OCI-LY3 (cell line): ENCODE results near the gene DIO3.

Experiments used
- H2AFZ ChIP-seq: fragments of 200-600, 300-600 bp; shearing (Covaris generic); 2 replicates; pipeline ENCODE4 v1.6.0; 2014; ENCODE audit warnings: antibody characterized with exemption, low read depth, low read length
- H3K27ac ChIP-seq: fragments of 200-600, 300-600 bp; sonication (generic); 2 replicates; pipeline ENCODE4 v1.5.1; 2014; ENCODE audit warnings: mild to moderate bottlenecking, low read length, moderate library complexity, mixed read lengths
- H3K27me3 ChIP-seq: fragments of 200-600, 300-600 bp; sonication (generic); 2 replicates; pipeline ENCODE4 v1.6.1; 2014; ENCODE audit warnings: low read depth, low read length, mixed read lengths
- H3K36me3 ChIP-seq: fragments of 200-600, 300-600 bp; sonication (generic); replicated peaks from 2 replicates; pipeline ENCODE3; 2014; ENCODE audit warnings: low read depth, low read length, mixed read lengths
- H3K4me1 ChIP-seq: fragments of 300-600, 200-600 bp; sonication (generic); 2 replicates; pipeline ENCODE4 v1.6.1; 2014; ENCODE audit warnings: low read length, mixed read lengths
- H3K4me2 ChIP-seq: fragments of 200-600, 300-600 bp; sonication (generic); 2 replicates; pipeline ENCODE4 v1.6.1; 2014; ENCODE audit warnings: low read length, mixed read lengths
- H3K4me3 ChIP-seq: fragments of 300-600, 200-600 bp; sonication (generic); 2 replicates; pipeline ENCODE4 v1.5.1; 2014; ENCODE audit warnings: antibody characterized with exemption, mild to moderate bottlenecking, low read length, moderate library complexity
- H3K79me2 ChIP-seq: fragments of 300-600, 200-600 bp; shearing (Covaris generic); 2 replicates; pipeline ENCODE4 v1.6.1; 2014; ENCODE audit warnings: mild to moderate bottlenecking, low read length, mixed read lengths
- H3K9ac ChIP-seq: fragments of 300-600, 200-600 bp; shearing (Covaris generic); 2 replicates; pipeline ENCODE4 v1.6.0; 2014; ENCODE audit warnings: mild to moderate bottlenecking, low read length, moderate library complexity
- H3K9me3 ChIP-seq: fragments of 200-600, 300-600 bp; shearing (Covaris generic); 2 replicates; pipeline ENCODE4 v1.6.1; 2014; ENCODE audit warnings: low read length, mixed read lengths; ENCODE audit not compliant: insufficient read depth
- H4K20me1 ChIP-seq: fragments of 200-600, 300-600 bp; sonication (generic); 2 replicates; pipeline ENCODE4 v1.6.1; 2016; ENCODE audit warnings: low read length, mixed read lengths; ENCODE audit not compliant: insufficient read depth
- EZH2phosphoT487 ChIP-seq: fragments of 200-600 bp; shearing (Covaris generic); IDR thresholded peaks from 2 replicates; pipeline ENCODE4 v1.6.1; 2018; ENCODE audit warnings: antibody characterized with exemption, mixed run types, low read depth
- TF ChIP-seq, protein P1 (sequence below): fragments of 200-600, 300-600 bp; sonication (generic); IDR thresholded peaks from 2 replicates; pipeline ENCODE4 v1.5.1; 2014; ENCODE audit warnings: antibody characterized with exemption, low read length, low read depth

DIO3 gene

GRCh38 chr14:101577221-101577909, 16.1 kb downstream of the DIO3 start:
- Histone ChIP-seq H3K36me3 (no peaks in the 10 kb centered on the region), H3K4me1 (no peaks in the 10 kb centered on the region), H3K79me2 (no peaks in the 10 kb centered on the region), H3K4me2 (no peak overlapping the region), H4K20me1 (no peaks in the 10 kb centered on the region), H3K4me3 (no peak overlapping the region), H3K27ac (no peak overlapping the region), H2AFZ (no peak overlapping the region), H3K27me3 (0 out of 2 replicates have a peak, but pooled peaks cover 9% of the 10 kb centered on the region), H3K9ac (no peak overlapping the region), H3K9me3 (no peaks in the 10 kb centered on the region)
- TF ChIP-seq, protein P1, sequence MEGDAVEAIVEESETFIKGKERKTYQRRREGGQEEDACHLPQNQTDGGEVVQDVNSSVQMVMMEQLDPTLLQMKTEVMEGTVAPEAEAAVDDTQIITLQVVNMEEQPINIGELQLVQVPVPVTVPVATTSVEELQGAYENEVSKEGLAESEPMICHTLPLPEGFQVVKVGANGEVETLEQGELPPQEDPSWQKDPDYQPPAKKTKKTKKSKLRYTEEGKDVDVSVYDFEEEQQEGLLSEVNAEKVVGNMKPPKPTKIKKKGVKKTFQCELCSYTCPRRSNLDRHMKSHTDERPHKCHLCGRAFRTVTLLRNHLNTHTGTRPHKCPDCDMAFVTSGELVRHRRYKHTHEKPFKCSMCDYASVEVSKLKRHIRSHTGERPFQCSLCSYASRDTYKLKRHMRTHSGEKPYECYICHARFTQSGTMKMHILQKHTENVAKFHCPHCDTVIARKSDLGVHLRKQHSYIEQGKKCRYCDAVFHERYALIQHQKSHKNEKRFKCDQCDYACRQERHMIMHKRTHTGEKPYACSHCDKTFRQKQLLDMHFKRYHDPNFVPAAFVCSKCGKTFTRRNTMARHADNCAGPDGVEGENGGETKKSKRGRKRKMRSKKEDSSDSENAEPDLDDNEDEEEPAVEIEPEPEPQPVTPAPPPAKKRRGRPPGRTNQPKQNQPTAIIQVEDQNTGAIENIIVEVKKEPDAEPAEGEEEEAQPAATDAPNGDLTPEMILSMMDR: no peak
- no peak for TF ChIP-seq EZH2phosphoT487

GRCh38 chr14:101578489-101578888, 17.2 kb downstream of the DIO3 start:
- 0 out of 2 replicates have a peak, but pooled peaks cover 9% of the 10 kb centered on the region for H3K27me3 ChIP-seq
- H4K20me1 ChIP-seq: no peaks in the 10 kb centered on the region
- H3K9me3 ChIP-seq: no peaks in the 10 kb centered on the region
- no peaks in the 10 kb centered on the region for H3K36me3 ChIP-seq
- no peak overlapping the region for H3K4me2 ChIP-seq
- no peak for TF ChIP-seq EZH2phosphoT487
- TF ChIP-seq, protein P1: no peak
- H3K4me3 ChIP-seq: no peak overlapping the region
- no peak overlapping the region for H3K9ac ChIP-seq
- no peaks in the 10 kb centered on the region for H3K79me2 ChIP-seq
- H3K4me1 ChIP-seq: no peaks in the 10 kb centered on the region
- no peak overlapping the region for H3K27ac ChIP-seq
- no peak overlapping the region for H2AFZ ChIP-seq

DNA sequence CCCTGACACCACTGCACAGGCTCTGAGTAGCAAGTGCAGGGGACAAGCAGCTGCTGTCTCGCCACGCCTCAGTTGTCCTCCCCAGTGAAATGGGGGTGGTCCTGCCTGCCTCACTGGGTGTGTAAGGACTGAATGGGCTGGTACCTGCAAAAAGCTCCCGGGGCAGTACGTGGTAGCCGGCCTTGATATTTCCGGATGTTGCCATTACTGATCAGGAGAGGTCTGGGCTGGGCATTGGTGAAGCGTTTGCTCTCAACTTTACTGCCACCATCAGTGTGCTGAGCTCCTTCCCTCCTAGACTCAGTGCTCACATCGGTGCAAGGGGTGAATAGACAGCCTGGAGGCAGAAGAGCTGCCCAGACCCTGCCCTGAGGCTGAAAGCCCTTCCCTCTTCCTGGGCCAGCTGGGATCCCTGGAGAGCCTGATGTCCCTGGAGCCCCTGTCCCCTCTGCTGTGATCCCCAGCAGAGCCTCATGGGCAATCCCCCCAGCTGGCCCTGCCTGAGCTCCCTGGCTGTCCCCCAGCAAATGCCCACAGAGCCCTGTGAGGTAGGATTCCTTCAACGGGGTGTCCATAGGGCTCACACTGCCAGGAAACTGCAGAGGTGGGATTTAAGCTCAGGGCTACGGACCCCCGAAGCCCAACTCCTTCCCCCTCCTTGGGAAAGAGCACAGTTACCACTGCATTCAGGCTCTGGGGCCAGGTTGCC, 18.2 kb downstream of the DIO3 start:
- Histone ChIP-seq H3K27me3 (0 out of 2 replicates have a peak, but pooled peaks cover 9% of the 10 kb centered on the region), H3K79me2 (no peaks in the 10 kb centered on the region), H3K4me2 (no peak overlapping the region), H3K4me3 (no peak overlapping the region), H3K4me1 (no peaks in the 10 kb centered on the region), H3K27ac (no peak overlapping the region), H4K20me1 (no peaks in the 10 kb centered on the region), H3K36me3 (no peaks in the 10 kb centered on the region), H3K9ac (no peak overlapping the region), H2AFZ (no peak overlapping the region), H3K9me3 (no peaks in the 10 kb centered on the region)
- TF ChIP-seq, protein P1: no peak
- TF ChIP-seq EZH2phosphoT487: no peak

DNA sequence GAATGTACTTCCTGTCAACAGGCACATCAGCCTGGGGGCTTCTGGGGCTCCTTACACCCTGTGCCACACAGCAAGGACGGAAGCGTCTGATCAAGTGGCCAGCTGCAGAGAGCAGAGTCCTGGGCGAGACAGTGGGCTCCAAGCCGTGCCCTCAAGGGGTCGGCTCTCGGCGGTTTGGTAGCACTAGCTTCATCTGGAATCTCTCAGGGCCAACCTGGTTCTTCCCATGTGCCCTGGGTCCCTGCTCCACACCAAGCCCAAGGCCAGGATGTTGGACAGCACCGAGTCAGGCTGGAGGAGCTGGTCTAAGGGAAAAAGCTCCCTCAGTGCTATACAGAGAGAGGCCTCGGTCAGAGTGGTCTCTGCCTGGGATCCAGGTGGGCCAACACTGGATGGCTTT, 20.5 kb downstream of the DIO3 start:
- H4K20me1 ChIP-seq: no peaks in the 10 kb centered on the region
- no peak overlapping the region for H3K9ac ChIP-seq
- 0 out of 2 replicates have a peak, but pooled peaks cover 9% of the 10 kb centered on the region for H3K27me3 ChIP-seq
- no peak overlapping the region for H2AFZ ChIP-seq
- H3K27ac ChIP-seq: no peak overlapping the region
- no peak overlapping the region for H3K4me2 ChIP-seq
- no peaks in the 10 kb centered on the region for H3K79me2 ChIP-seq
- no peaks in the 10 kb centered on the region for H3K9me3 ChIP-seq
- no peaks in the 10 kb centered on the region for H3K36me3 ChIP-seq
- no peak overlapping the region for H3K4me3 ChIP-seq
- TF ChIP-seq, protein P1: no peak
- TF ChIP-seq EZH2phosphoT487: no peak
- H3K4me1 ChIP-seq: no peaks in the 10 kb centered on the region
